HepG2 (cell line): ENCODE results near the gene FAM170A. TPM values are rescaled to one million over a fixed set of nuclear protein-coding genes. Genes with fewer than 3 reads are reported as not detected.

ENCODE experiments used
- ATAC-seq: fragments of 200-7000 bp; cut with Tn5 transposase; 3 replicates; pipeline ENCODE4 v1.9.1; 2020; ENCODE audit warnings: mild to moderate bottlenecking, moderate library complexity
- BruUV-seq: library from RNA; stranded (reverse); fragments of 400-500 nt; replicated peaks from 2 replicates; lab custom pipeline; 2021; lab: Mats Ljungman, UMichigan
- CTCF ChIA-PET: fragments of 300-600 bp; formaldehyde crosslinking; extraction: SDS; loops from one replicate; lab custom pipeline; 2021; ENCODE audit warnings: low total read pairs, inconsistent platforms, low intra/inter-chr PET ratio; lab: Yijun Ruan, JAX
- POLR2A ChIA-PET: fragments of 350-600 bp; sonication (Branson Sonifier 250); formaldehyde crosslinking; loops from one replicate; lab custom pipeline; 2020; ENCODE audit warnings: antibody characterized with exemption, inconsistent platforms; lab: Yijun Ruan, JAX
- DNase-seq: peaks from one replicate; pipeline ENCODE4 v3.0.0-alpha.2; 2015; ENCODE audit warnings: low spot score
- FAIRE-seq: peaks from 3 replicates; lab custom pipeline; 2011; peaks lifted over from hg19 to GRCh38; lab: Jason Lieb, UNC
- H2AFZ ChIP-seq: one replicate; pipeline ENCODE4 v1.6.1; 2011; ENCODE audit warnings: low read length, inconsistent platforms
- H3K27ac ChIP-seq: fragments of 300-600 bp; 3 replicates; pipeline ENCODE4 v1.8.0; 2011; ENCODE audit warnings: mixed run types, mild to moderate bottlenecking, mixed read lengths, low read length, inconsistent platforms; ENCODE audit not compliant: insufficient read depth; ENCODE audit errors: extremely low read length
- H3K27me3 ChIP-seq, 2 experiments: fragments of 200-600 bp in 1 of 2; 2 replicates in 1 of 2; 3 replicates in 1 of 2; pipeline versions ENCODE4 v1.6.0 to v1.8.0; 2011; ENCODE audit warnings: low read length in 2 of 2, mild to moderate bottlenecking in 2 of 2, moderate library complexity in 2 of 2, inconsistent platforms in 1 of 2; ENCODE audit not compliant: insufficient read depth in 2 of 2, control insufficient read depth in 1 of 2
- H3K36me3 ChIP-seq, 2 experiments: fragments of 200-600 bp in 1 of 2; replicated peaks in 1 of 2; 2 replicates in 1 of 2; 3 replicates in 1 of 2; pipeline versions ENCODE4 v1.5.1 to v1.8.0; 2011; ENCODE audit warnings: low read length in 2 of 2, inconsistent platforms in 1 of 2; ENCODE audit not compliant: insufficient read depth in 2 of 2, control insufficient read depth in 1 of 2
- H3K4me1 ChIP-seq: 2 replicates; pipeline ENCODE4 v1.5.1; 2012; ENCODE audit warnings: low read length, inconsistent platforms; ENCODE audit not compliant: insufficient read depth
- H3K4me2 ChIP-seq: 2 replicates; pipeline ENCODE4 v1.6.0; 2011; ENCODE audit warnings: low read depth, low read length, inconsistent platforms
- H3K4me3 ChIP-seq, 3 experiments: fragments of 200-600 bp in 1 of 3; sonication (generic), shearing (Covaris generic) in 1 of 3; replicated peaks in 1 of 3; 2 replicates each; pipeline ENCODE4 v1.5.1; 2011 to 2016; ENCODE audit warnings: low read length in 3 of 3, inconsistent platforms in 2 of 3, low read depth in 2 of 3, mild to moderate bottlenecking in 2 of 3, control low read depth in 1 of 3, mixed read lengths in 1 of 3; ENCODE audit not compliant: insufficient read depth in 1 of 3
- H3K79me2 ChIP-seq: one replicate; pipeline ENCODE4 v1.6.1; 2011; ENCODE audit warnings: low read length, inconsistent platforms; ENCODE audit not compliant: insufficient read depth
- H3K9ac ChIP-seq: 2 replicates; pipeline ENCODE4 v1.6.0; 2011; ENCODE audit warnings: mild to moderate bottlenecking, low read depth, low read length, inconsistent platforms; ENCODE audit not compliant: insufficient read depth
- H3K9me3 ChIP-seq: 2 replicates; pipeline ENCODE4 v1.5.1; 2012; ENCODE audit warnings: mild to moderate bottlenecking, low read length
- H4K20me1 ChIP-seq: 2 replicates; pipeline ENCODE4 v1.6.0; 2011; ENCODE audit warnings: inconsistent platforms, mild to moderate bottlenecking, low read length, moderate library complexity; ENCODE audit not compliant: insufficient read depth
- ARNT ChIP-seq: fragments of 450-650 bp; IDR thresholded peaks from 2 replicates; pipeline ENCODE4 v1.6.1; 2017
- CBFB ChIP-seq: sonication (generic); formaldehyde crosslinking; IDR thresholded peaks from 2 replicates; pipeline ENCODE4 v1.4.0; 2020; ENCODE audit warnings: missing genetic modification reagents
- FOXA3 ChIP-seq: IDR thresholded peaks from 2 replicates; pipeline ENCODE4 v1.6.1; 2016; ENCODE audit warnings: missing genetic modification reagents, missing compliant biosample characterization
- GFI1 ChIP-seq: sonication (generic); formaldehyde crosslinking; IDR thresholded peaks from 2 replicates; pipeline ENCODE4 v1.5.0; 2020; ENCODE audit warnings: missing genetic modification reagents, mild to moderate bottlenecking, borderline replicate concordance
- HMG20A ChIP-seq: IDR thresholded peaks from 2 replicates; pipeline ENCODE4 v1.6.1; 2016; ENCODE audit warnings: borderline replicate concordance
- NONO ChIP-seq, 2 experiments: fragments of 450-650 bp in 1 of 2; sonication (generic) in 1 of 2; formaldehyde crosslinking in 1 of 2; IDR thresholded peaks in 1 of 2; conservative IDR thresholded peaks in 1 of 2; 2 replicates each; pipeline versions ENCODE4 v1.6.1 to v1.8.0; 2017 to 2022; ENCODE audit warnings: mild to moderate bottlenecking in 1 of 2, missing genetic modification reagents in 1 of 2, moderate library complexity in 1 of 2
- NPAS2 ChIP-seq: sonication (generic); formaldehyde crosslinking; IDR thresholded peaks from 2 replicates; pipeline ENCODE4 v1.8.0; 2022; ENCODE audit warnings: mild to moderate bottlenecking, missing genetic modification reagents, borderline replicate concordance
- NR2F2 ChIP-seq: IDR thresholded peaks from 2 replicates; pipeline ENCODE4 v1.6.1; 2012; ENCODE audit warnings: low read depth, inconsistent platforms, borderline replicate concordance
- REXO4 ChIP-seq: sonication (generic); formaldehyde crosslinking; IDR thresholded peaks from 2 replicates; pipeline ENCODE4 v1.8.0; 2022; ENCODE audit warnings: missing genetic modification reagents, mild to moderate bottlenecking, borderline replicate concordance
- SRSF4 ChIP-seq: fragments of 200-400 bp; formaldehyde crosslinking; IDR thresholded peaks from one replicate; pipeline ENCODE4 v1.6.1; 2018; ENCODE audit warnings: mild to moderate bottlenecking, low read depth, low read length, moderate library complexity; ENCODE audit not compliant: poor library complexity, severe bottlenecking
- SSRP1 ChIP-seq: IDR thresholded peaks from 2 replicates; pipeline ENCODE4 v1.6.1; 2016; ENCODE audit warnings: control low read depth
- TOE1 ChIP-seq: sonication (generic); formaldehyde crosslinking; IDR thresholded peaks from 2 replicates; pipeline ENCODE4 v1.4.0; 2020; ENCODE audit warnings: mild to moderate bottlenecking, missing genetic modification reagents
- TRAFD1 ChIP-seq: sonication (generic); formaldehyde crosslinking; IDR thresholded peaks from 2 replicates; pipeline ENCODE4 v1.5.1; 2020; ENCODE audit warnings: missing genetic modification reagents, mild to moderate bottlenecking, borderline replicate concordance
- ZMAT3 ChIP-seq: sonication (generic); formaldehyde crosslinking; conservative IDR thresholded peaks from 2 replicates; pipeline ENCODE4 v1.7.0; 2021; ENCODE audit warnings: missing genetic modification reagents
- ZNF124 ChIP-seq: sonication (generic); formaldehyde crosslinking; IDR thresholded peaks from 2 replicates; pipeline ENCODE4 v1.4.0; 2020; ENCODE audit warnings: missing genetic modification reagents
- ZNF33B ChIP-seq: sonication (generic); formaldehyde crosslinking; IDR thresholded peaks from 2 replicates; pipeline ENCODE4 v1.5.1; 2020; ENCODE audit warnings: mild to moderate bottlenecking, missing genetic modification reagents
- ZNF574 ChIP-seq: sonication (generic); formaldehyde crosslinking; IDR thresholded peaks from 2 replicates; pipeline ENCODE4 v1.4.0; 2020; ENCODE audit warnings: missing genetic modification reagents
- ZNF782 ChIP-seq: sonication (generic); formaldehyde crosslinking; IDR thresholded peaks from 2 replicates; pipeline ENCODE4 v1.4.0; 2020; ENCODE audit warnings: missing genetic modification reagents, mild to moderate bottlenecking, borderline replicate concordance
- ZNF800 ChIP-seq: sonication (generic); formaldehyde crosslinking; IDR thresholded peaks from 2 replicates; pipeline ENCODE4 v1.4.0; 2020; ENCODE audit warnings: missing genetic modification reagents
- ZNF878 ChIP-seq: sonication (generic); formaldehyde crosslinking; IDR thresholded peaks from 2 replicates; pipeline ENCODE4 v1.8.1; 2023; ENCODE audit warnings: mild to moderate bottlenecking, missing genetic modification reagents, moderate library complexity
- in situ Hi-C: cut with HindIII; loops from 2 replicates; pipeline ENCODE4 v1.10.0; 2017; ENCODE audit warnings: low pct_unique_long_range_greater_than_20kb; ENCODE audit not compliant: extremely low pct_ligation_motif_present
- intact Hi-C: fragments of 100-400 bp; cut with micrococcal nuclease; formaldehyde crosslinking; loops from one replicate; pipeline ENCODE4 v1.10.0; 2022; ENCODE audit not compliant: unreplicated experiment
- polyA plus RNA-seq, 8 experiments: library from polyadenylated mRNA; depleted of rRNA in 3 of 8; stranded (reverse) in 7 of 8; unstranded in 1 of 8; fragments of >200 nt; fragmentation: Illumina TruSeq in 4 of 8; extraction: Trizol in 4 of 8; gene quantifications; 2 replicates each; pipeline versions ENCODE4 v1.2.1 to v1.2.3, GENCODE V29; 2011 to 2016; ENCODE audit warnings: low read depth in 4 of 8, missing spikeins in 1 of 8, mixed read lengths in 1 of 8; ENCODE audit not compliant: insufficient read depth in 1 of 8
- total RNA-seq, 5 experiments: library from RNA; depleted of rRNA; stranded (reverse); fragments of >200 nt; fragmentation: Illumina TruSeq; extraction: Trizol; gene quantifications; 2 replicates each; pipeline ENCODE4 v1.2.3, GENCODE V29; 2016; ENCODE audit warnings: low read depth in 1 of 5

FAM170A gene
- total and polyA plus RNA-seq, 2 of the 13 experiments (the other 11 are each of a cell fraction or from before 2014, with no cell fraction given): 0.09 TPM; not detected in 1

GRCh38 chr5:119656023-119656422 is 26.7 kb downstream of the FAM170A start (continued):
- no peak for TF ChIP-seq NPAS2 (CRISPR knock-in tag)
- TF ChIP-seq SRSF4: no peak
- no peak for TF ChIP-seq CBFB (CRISPR knock-in tag)
- no peak for TF ChIP-seq HMG20A (CRISPR knock-in tag)

GRCh38 chr5:119666542-119666941 is 37.2 kb downstream of the FAM170A start:
- H3K36me3 ChIP-seq: no peaks in the 10 kb centered on the region
- in situ Hi-C loops (no loop called here), intact Hi-C loops (no loop called here)
- no peak for FAIRE-seq
- ChIA-PET CTCF (no interaction called here), POLR2A (no interaction called here)
- no TSS peak for BruUV-seq
- no peak overlapping the region for H3K4me2 ChIP-seq
- no peak overlapping the region for H2AFZ ChIP-seq
- H3K9me3 ChIP-seq: peaks cover 5% of the 10 kb centered on the region; the same call in 1 of the 2 replicates
- no peak for ATAC-seq
- no peaks in the 10 kb centered on the region for H3K4me1 ChIP-seq
- H3K4me3 ChIP-seq: no peak overlapping the region
- no peaks in the 10 kb centered on the region for H4K20me1 ChIP-seq
- H3K9ac ChIP-seq: no peak overlapping the region
- no peak for DNase-seq
- no peaks in the 10 kb centered on the region for H3K79me2 ChIP-seq
- no peak overlapping the region for H3K27ac ChIP-seq
- no peaks in the 10 kb centered on the region for H3K27me3 ChIP-seq
- TF ChIP-seq ZMAT3: no peak
- no peak for TF ChIP-seq ZNF800 (CRISPR knock-in tag)
- no peak for TF ChIP-seq TRAFD1
- TF ChIP-seq GFI1 (CRISPR knock-in tag): no peak
- no peak for TF ChIP-seq REXO4
- TF ChIP-seq ZNF782 (CRISPR knock-in tag): no peak
- TF ChIP-seq FOXA3 (CRISPR knock-in tag): no peak
- TF ChIP-seq ZNF33B (CRISPR knock-in tag): no peak
- no peak for TF ChIP-seq SSRP1 (CRISPR knock-in tag)
- TF ChIP-seq NR2F2: no peak
- TF ChIP-seq TOE1 (CRISPR knock-in tag): no peak
- no peak for TF ChIP-seq ZNF878
- TF ChIP-seq NONO (IDR thresholded peaks at IDR 0.05): no peak
- TF ChIP-seq NONO (CRISPR knock-in tag; conservative IDR thresholded peaks at IDR 0.05): no peak
- TF ChIP-seq ARNT: no peak
- no peak for TF ChIP-seq ZNF574 (CRISPR knock-in tag)
- no peak for TF ChIP-seq ZNF124
